NCI-H1694 (cell line): ENCODE results near the gene DNAH9.

Source experiments
- DNase-seq: peaks from one replicate; lab custom pipeline; 2025; lab: John Stamatoyannopoulos, UW

DNAH9 gene

GRCh38 chr17:11986179-11986941 is 388.1 kb downstream of the DNAH9 start:
- no peak for DNase-seq

- peak; percentile 14 for DNase-seq
These were observed 388.7 kb downstream of the DNAH9 start for GRCh38 chr17:11986942-11987329.

DNA sequence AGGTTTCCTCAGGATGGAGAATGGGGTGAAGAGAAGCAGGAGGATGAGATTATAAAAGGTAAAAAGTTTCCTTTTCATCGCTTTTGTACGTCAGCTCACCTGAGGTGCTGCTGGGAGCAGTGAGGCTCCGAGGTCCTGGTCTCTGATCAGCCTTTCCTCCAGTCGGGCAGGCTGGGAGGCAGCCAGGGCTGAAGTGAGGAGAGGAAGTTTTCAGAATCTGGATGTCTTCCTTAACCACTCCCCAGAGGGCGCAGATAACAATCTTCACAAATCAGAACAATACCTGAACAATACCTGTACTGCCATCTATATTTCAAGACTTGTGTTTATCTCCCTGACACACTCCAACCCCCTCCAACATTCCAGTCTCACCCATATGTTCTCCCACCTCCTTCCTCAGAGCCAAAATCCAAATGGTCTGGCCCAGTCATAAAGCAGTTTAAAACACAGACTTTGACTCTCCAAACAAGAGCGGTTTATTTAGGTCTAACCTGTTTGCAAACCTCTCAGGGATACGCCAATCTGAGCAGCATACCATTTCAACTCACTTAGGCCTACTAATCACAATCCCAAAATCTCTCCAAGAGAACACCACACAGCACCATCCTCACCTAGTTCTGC is 392.2 kb downstream of the DNAH9 start:
- no peak for DNase-seq

DNA sequence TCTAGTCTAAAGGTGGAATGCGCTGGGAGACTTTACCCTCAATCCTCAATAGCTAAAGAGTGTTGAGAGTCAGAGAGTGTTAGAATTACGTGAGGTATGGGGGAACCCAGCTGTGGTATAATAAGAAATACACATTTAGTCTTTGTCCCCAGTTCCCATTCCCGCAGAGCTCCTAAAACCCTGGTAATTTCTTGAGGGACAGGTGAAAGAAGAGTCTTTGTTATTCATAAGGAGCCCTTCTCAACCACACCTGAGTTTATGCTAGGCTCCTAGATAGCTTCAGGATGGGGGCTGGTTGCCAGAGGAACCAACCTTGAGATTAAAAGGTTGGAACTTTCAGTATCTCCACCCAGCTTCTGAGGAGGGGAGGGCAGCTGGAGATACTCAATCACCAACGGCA is 393.2 kb downstream of the DNAH9 start:
- no peak for DNase-seq

- peak; percentile 10 for DNase-seq
These were observed 398.5 kb downstream of the DNAH9 start for GRCh38 chr17:11996722-11997146.

DNA sequence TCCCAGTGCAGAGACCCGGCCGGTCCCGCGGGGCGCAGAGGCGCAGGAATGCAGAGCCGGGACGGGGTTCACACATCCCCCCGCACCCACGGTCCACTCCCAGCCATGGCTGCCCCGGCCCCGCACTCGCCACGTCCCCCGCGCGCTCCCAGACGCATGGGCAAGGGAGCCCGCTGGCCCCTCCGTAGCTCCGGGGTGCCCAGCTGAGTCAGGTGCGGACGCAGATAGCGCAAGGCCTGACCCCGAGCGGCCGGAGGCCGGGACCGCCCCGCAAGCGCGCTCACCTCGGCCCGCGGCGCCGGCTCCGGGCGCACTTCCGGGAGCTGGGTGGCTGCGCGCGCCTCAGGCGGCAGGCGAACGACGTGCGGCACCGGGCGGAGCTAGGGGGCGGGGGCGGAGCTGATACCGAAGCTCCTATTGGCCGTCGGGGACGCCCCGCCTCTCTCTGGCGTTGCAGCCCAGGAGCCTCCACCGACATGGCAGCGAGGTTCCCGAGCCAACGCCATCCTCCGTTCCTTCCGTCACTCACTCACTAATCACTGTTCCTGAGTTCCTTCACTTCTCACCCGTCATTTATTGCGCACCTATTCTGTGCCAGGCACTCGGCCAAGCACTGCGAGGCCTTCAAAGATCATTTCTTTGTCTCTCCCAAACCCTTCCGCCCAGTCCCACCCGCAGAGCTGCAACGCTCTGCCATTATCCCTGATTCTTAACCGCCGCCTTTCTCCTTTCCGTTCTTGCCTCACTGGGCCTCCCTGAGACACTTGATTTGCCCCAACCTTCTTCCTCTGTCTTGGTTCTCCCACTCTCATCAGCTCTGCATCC is 399.1 kb downstream of the DNAH9 start, which contains the start of gene ZNF18:
TSS of gene ZNF18 (minus strand) at position 329 of the 825 bp plus-strand sequence. CDS start 4,646 bp downstream, outside the sequence.
- DNase-seq = peak; percentile 89

DNA sequence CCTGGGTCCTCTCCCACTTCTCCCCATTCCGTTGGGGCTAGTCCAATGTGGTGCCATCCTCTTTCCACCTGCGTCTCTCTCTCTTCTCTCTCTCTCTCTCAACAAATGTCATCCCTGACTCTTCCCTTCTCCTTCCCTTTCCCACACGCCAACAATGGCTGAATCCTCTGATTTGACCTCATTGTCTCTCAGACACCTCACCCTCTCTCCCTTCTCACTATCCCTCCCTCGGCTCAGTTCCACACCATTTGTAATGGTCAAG is 399.6 kb downstream of the DNAH9 start:
- DNase-seq = no peak

DNA sequence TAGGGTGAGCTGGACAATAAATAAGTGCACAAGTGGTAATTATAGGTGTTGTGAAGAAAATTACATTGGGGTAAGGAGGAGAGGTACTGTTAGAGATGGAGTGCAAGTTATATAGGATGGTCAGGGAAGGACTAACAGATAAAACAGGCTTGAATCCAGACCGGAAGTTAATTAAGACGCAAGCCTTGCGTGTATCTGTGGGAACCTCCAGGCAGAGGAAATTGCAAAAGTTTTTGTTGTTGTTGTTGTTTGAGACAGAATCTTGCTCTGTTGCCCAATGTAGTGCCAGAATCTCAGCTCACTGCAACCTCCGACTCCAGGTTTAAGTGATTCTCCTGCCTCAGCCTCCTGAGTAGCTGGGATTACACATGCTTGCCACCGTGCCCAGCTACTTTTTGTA is 401.4 kb downstream of the DNAH9 start:
- DNase-seq = no peak

DNA sequence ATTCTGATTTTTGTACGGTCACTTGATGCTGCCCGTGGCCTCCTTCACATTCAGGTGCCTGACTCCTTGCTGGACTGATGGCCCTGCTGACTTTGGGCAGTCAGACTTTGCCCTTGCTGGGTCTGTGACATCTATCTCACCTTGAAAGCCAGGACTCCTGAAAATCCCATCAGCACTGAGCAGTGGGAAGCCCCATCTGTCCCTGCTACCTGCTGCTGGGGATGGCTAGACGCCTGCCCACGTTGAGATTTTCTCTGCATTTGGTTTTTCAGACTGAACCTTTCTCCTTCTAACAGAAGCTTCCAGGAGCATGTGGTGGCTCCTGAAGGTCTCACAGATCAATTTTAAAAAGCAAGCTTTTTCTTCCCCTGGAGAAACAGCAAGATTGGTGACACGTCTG is 409.2 kb downstream of the DNAH9 start:
- DNase-seq = no peak
